ENCODE measurements around the gene KRT2. TPM values are rescaled to one million over a fixed set of nuclear protein-coding genes. Genes with fewer than 3 reads are reported as not detected.

Gene KRT2
- total and polyA plus RNA-seq, 2 donors (not counting 3 experiments of a cell fraction or from before 2014, with no cell fraction given): not detected

DNA sequence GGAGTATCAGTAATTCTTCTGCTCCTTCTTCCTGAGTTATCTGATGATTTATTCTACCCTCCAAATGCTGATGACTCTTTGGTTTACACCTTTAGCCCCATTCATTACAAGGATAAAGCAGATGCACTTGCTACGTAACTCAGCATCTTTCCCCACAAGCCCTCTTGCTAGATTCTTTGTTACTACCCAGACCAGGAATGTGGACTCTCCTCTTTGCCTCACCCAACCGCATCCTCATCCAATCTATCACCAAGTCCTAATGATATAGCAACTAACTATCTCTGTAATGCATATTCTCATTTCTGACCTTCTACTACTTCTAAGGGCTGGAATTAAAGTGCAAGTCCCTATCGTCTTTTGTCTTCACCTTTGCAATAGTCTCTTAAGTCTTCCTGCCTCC lies 18.9 kb upstream of the KRT2 start:
- H2AFZ ChIP-seq (ENCODE audit: low read depth, low read length): no peak overlapping the region
- FAIRE-seq: no peak
- ChIA-PET CTCF (no interaction called here), POLR2A (no interaction called here)
- no peaks in the 10 kb centered on the region for H3K79me2 ChIP-seq (ENCODE audit: control insufficient read depth, insufficient read depth, low read length)
- H3K27me3 ChIP-seq (ENCODE audit: control insufficient read depth in 2 of 2, insufficient read depth in 2 of 2, low read length in 2 of 2): peaks cover 0 to 3% of the 10 kb centered on the region in 2 experiments
- dilution Hi-C loops (cut with MboI; ENCODE audit: extremely low pct_ligation_motif_present, low sequenced_read_pairs): no loop called here
- H3K27ac ChIP-seq (ENCODE audit: insufficient read depth, low read depth, low read length): no peak overlapping the region
- TF ChIP-seq GATA2 (IDR thresholded peaks at IDR 0.05; ENCODE audit: insufficient read depth, insufficient read length, low read depth, low read length) (no peak), EZH2 (IDR thresholded peaks at IDR 0.05; ENCODE audit: borderline replicate concordance, low read depth, low read length, severe bottlenecking) (no peak), POLR2A (IDR thresholded peaks at IDR 0.05; ENCODE audit: low read depth, low read length) (no peak), POLR2AphosphoS5 (IDR thresholded peaks at IDR 0.05; ENCODE audit: insufficient read depth, low read depth, low read length) (no peak), JUN (IDR thresholded peaks at IDR 0.05; ENCODE audit: borderline replicate concordance, insufficient read depth, insufficient read length, low read depth) (no peak), MYC (IDR thresholded peaks at IDR 0.05; ENCODE audit: low read depth, low read length) (no peak)
- TF ChIP-seq, protein P1, sequence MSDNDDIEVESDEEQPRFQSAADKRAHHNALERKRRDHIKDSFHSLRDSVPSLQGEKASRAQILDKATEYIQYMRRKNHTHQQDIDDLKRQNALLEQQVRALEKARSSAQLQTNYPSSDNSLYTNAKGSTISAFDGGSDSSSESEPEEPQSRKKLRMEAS (IDR thresholded peaks at IDR 0.05; ENCODE audit: insufficient read depth, insufficient read length): no peak
- TF ChIP-seq, protein P2, sequence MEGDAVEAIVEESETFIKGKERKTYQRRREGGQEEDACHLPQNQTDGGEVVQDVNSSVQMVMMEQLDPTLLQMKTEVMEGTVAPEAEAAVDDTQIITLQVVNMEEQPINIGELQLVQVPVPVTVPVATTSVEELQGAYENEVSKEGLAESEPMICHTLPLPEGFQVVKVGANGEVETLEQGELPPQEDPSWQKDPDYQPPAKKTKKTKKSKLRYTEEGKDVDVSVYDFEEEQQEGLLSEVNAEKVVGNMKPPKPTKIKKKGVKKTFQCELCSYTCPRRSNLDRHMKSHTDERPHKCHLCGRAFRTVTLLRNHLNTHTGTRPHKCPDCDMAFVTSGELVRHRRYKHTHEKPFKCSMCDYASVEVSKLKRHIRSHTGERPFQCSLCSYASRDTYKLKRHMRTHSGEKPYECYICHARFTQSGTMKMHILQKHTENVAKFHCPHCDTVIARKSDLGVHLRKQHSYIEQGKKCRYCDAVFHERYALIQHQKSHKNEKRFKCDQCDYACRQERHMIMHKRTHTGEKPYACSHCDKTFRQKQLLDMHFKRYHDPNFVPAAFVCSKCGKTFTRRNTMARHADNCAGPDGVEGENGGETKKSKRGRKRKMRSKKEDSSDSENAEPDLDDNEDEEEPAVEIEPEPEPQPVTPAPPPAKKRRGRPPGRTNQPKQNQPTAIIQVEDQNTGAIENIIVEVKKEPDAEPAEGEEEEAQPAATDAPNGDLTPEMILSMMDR (IDR thresholded peaks at IDR 0.05; ENCODE audit: extremely low read depth in 1 of 2, insufficient read depth in 1 of 2, low read depth in 1 of 2, low read length in 2 of 2): no peak
- no peaks in the 10 kb centered on the region for H3K9me3 ChIP-seq (replicated peaks; ENCODE audit: control insufficient read depth, insufficient read depth, low read length)
- BruUV-seq (replicated peaks): no TSS peak
- no peaks in the 10 kb centered on the region for H4K20me1 ChIP-seq (replicated peaks; ENCODE audit: control insufficient read depth, extremely low read depth, insufficient read depth, low read length)
- no peaks in the 10 kb centered on the region for H3K36me3 ChIP-seq (ENCODE audit: control insufficient read depth in 2 of 2, extremely low read depth in 1 of 2, insufficient read depth in 2 of 2, low read length in 2 of 2)
- no peak overlapping the region for H3K4me3 ChIP-seq (replicated peaks in 1 of 3; ENCODE audit: insufficient read depth in 1 of 3, low read depth in 1 of 3, low read length in 3 of 3)
- no peaks in the 10 kb centered on the region for H3K4me1 ChIP-seq (ENCODE audit: control insufficient read depth, extremely low read depth, insufficient read depth, low read length)
- intact Hi-C loops (cut with micrococcal nuclease): no loop called here
- H3K4me2 ChIP-seq (ENCODE audit: insufficient read depth, low read length): no peak overlapping the region
- H3K9ac ChIP-seq (replicated peaks; ENCODE audit: extremely low read depth, insufficient read depth, low read length): no peak overlapping the region
- DNase-seq (ENCODE audit: low read depth, low spot score): no peak
- no peaks in the 10 kb centered on the region for H3K9me1 ChIP-seq (replicated peaks; ENCODE audit: control insufficient read depth, extremely low read depth, insufficient read depth, low read length)

All from endothelial cell of umbilical vein (primary cell).